ENCODE measurements around the gene ADAR. TPM values are rescaled to one million over a fixed set of nuclear protein-coding genes. Genes with fewer than 3 reads are reported as not detected.

ADAR gene
- polyA plus RNA-seq, 1 donor (not counting 4 experiments of a cell fraction or from before 2014, with no cell fraction given), result 148 TPM

GRCh38 chr1:154568157-154568815 is 39.7 kb downstream of the ADAR start:
- TF ChIP-seq CTCF (optimal IDR thresholded peaks at IDR 0.05 in 1 of 3, IDR thresholded peaks at IDR 0.05 in 1 of 3, conservative IDR thresholded peaks at IDR 0.05 in 1 of 3; ENCODE audit: extremely low read depth in 1 of 3, insufficient read depth in 2 of 3, low read length in 3 of 3) (no peak), EZH2 (IDR thresholded peaks at IDR 0.05; ENCODE audit: low read length) (no peak)
- Histone ChIP-seq H2AFZ (ENCODE audit: control insufficient read depth, low read length) (no peak overlapping the region), H3K4me3 (ENCODE audit: control insufficient read depth in 2 of 3, extremely low read depth in 1 of 3, insufficient read depth in 2 of 3, low read depth in 1 of 3, low read length in 3 of 3) (peak overlapping the region in 1 of 3 experiments; percentile 25), H3K9me3 (ENCODE audit: control insufficient read depth, low read depth, low read length) (no peaks in the 10 kb centered on the region), H3K27me3 (ENCODE audit: control insufficient read depth, extremely low read depth, insufficient read depth, low read length) (peaks cover 18% of the 10 kb centered on the region), H3K27ac (ENCODE audit: control insufficient read depth, insufficient read depth, low read length) (no peak overlapping the region), H3K9ac (ENCODE audit: control insufficient read depth, extremely low read depth, insufficient read depth, low read length) (no peak overlapping the region), H3K9me1 (ENCODE audit: control insufficient read depth, extremely low read depth, insufficient read depth, low read length) (no peaks in the 10 kb centered on the region), H4K20me1 (ENCODE audit: control insufficient read depth, extremely low read depth, insufficient read depth, low read length) (no peaks in the 10 kb centered on the region), H3K79me2 (ENCODE audit: control insufficient read depth, insufficient read depth, low read length) (no peaks in the 10 kb centered on the region), H3K4me2 (ENCODE audit: control insufficient read depth, extremely low read depth, insufficient read depth, low read depth, low read length) (peak overlapping the region; percentile 64), H3K36me3 (ENCODE audit: control insufficient read depth in 2 of 2, extremely low read depth in 1 of 2, insufficient read depth in 2 of 2, low read length in 2 of 2) (no peaks in the 10 kb centered on the region), H3K4me1 (ENCODE audit: control insufficient read depth, extremely low read depth, insufficient read depth, low read length) (peaks cover 3% of the 10 kb centered on the region)
- no peak for DNase-seq (ENCODE audit: low read depth, low spot score)
- FAIRE-seq, result no peak
- dilution Hi-C loops (cut with MboI; ENCODE audit: extremely low pct_ligation_motif_present, low sequenced_read_pairs), result no loop called here

- peak within 1 kb of the TSS; percentile 64 for H3K4me2 ChIP-seq (ENCODE audit: control insufficient read depth, extremely low read depth, insufficient read depth, low read depth, low read length)
- peaks cover 3% of the 10 kb centered on the region for H3K4me1 ChIP-seq (ENCODE audit: control insufficient read depth, extremely low read depth, insufficient read depth, low read length)
- FAIRE-seq (no peak), DNase-seq (ENCODE audit: low read depth, low spot score) (no peak)
- no peaks in the 10 kb centered on the region for H3K79me2 ChIP-seq (ENCODE audit: control insufficient read depth, insufficient read depth, low read length)
- no peak within 1 kb of the TSS for H2AFZ ChIP-seq (ENCODE audit: control insufficient read depth, low read length)
- no peaks in the 10 kb centered on the region for H4K20me1 ChIP-seq (ENCODE audit: control insufficient read depth, extremely low read depth, insufficient read depth, low read length)
- dilution Hi-C loops (cut with MboI; ENCODE audit: extremely low pct_ligation_motif_present, low sequenced_read_pairs), result no loop called here
- peaks cover 18% of the 10 kb centered on the region for H3K27me3 ChIP-seq (ENCODE audit: control insufficient read depth, extremely low read depth, insufficient read depth, low read length)
- no peak within 1 kb of the TSS for H3K27ac ChIP-seq (ENCODE audit: control insufficient read depth, insufficient read depth, low read length)
- no peaks in the 10 kb centered on the region for H3K9me3 ChIP-seq (ENCODE audit: control insufficient read depth, low read depth, low read length)
- no peak for TF ChIP-seq CTCF (optimal IDR thresholded peaks at IDR 0.05 in 1 of 3, IDR thresholded peaks at IDR 0.05 in 1 of 3, conservative IDR thresholded peaks at IDR 0.05 in 1 of 3; ENCODE audit: extremely low read depth in 1 of 3, insufficient read depth in 2 of 3, low read length in 3 of 3)
- peak; percentile 39 for TF ChIP-seq EZH2 (IDR thresholded peaks at IDR 0.05; ENCODE audit: low read length)
- peak within 1 kb of the TSS in 2 of 3 experiments; percentile 25 to 53 for H3K4me3 ChIP-seq (ENCODE audit: control insufficient read depth in 2 of 3, extremely low read depth in 1 of 3, insufficient read depth in 2 of 3, low read depth in 1 of 3, low read length in 3 of 3)
- no peaks in the 10 kb centered on the region for H3K9me1 ChIP-seq (ENCODE audit: control insufficient read depth, extremely low read depth, insufficient read depth, low read length)
- H3K9ac ChIP-seq (ENCODE audit: control insufficient read depth, extremely low read depth, insufficient read depth, low read length), result no peak within 1 kb of the TSS
- H3K36me3 ChIP-seq (ENCODE audit: control insufficient read depth in 2 of 2, extremely low read depth in 1 of 2, insufficient read depth in 2 of 2, low read length in 2 of 2), result no peaks in the 10 kb centered on the region
Measured at GRCh38 chr1:154567386-154568156, 40.4 kb downstream of the ADAR start, which contains the start of gene CHRNB2. CHRNB2 (plus strand) TSS chr1:154567778; CDS start chr1:154568045, 267 bp downstream.
